Measurements from ENCODE around the gene ELN.
A peak's percentile ranks its signal among the peaks of the same experiment; 100 is the strongest.

ELN gene

GRCh38 chr7:74093671-74094223 lies 65.8 kb downstream of the ELN start:
- DNase-seq (ENCODE audit: low read depth): no peak

- DNase-seq (ENCODE audit: low read depth): peak; percentile 93
Measured at GRCh38 chr7:74094224-74095101, 66.5 kb downstream of the ELN start.

- DNase-seq (ENCODE audit: low read depth): no peak
Measured at GRCh38 chr7:74095135-74095534, 67.2 kb downstream of the ELN start.

GRCh38 chr7:74097937-74098614 lies 70.1 kb downstream of the ELN start:
- DNase-seq (ENCODE audit: low read depth): peak; percentile 97

GRCh38 chr7:74099031-74099430 lies 71.1 kb downstream of the ELN start:
- no peak for DNase-seq (ENCODE audit: low read depth)

- no peak for DNase-seq (ENCODE audit: low read depth)
Measured at GRCh38 chr7:74101061-74101681, 73.2 kb downstream of the ELN start.

- DNase-seq (ENCODE audit: low read depth): no peak
Measured at GRCh38 chr7:74103219-74103772, 75.3 kb downstream of the ELN start.

GRCh38 chr7:74104702-74105101 lies 76.7 kb downstream of the ELN start:
- DNase-seq (ENCODE audit: low read depth): no peak

- DNase-seq (ENCODE audit: low read depth): no peak
Measured at GRCh38 chr7:74105992-74106391, 78.0 kb downstream of the ELN start.

GRCh38 chr7:74106846-74107245 lies 78.9 kb downstream of the ELN start:
- no peak for DNase-seq (ENCODE audit: low read depth)

GRCh38 chr7:74115326-74115725 lies 87.4 kb downstream of the ELN start:
- no peak for DNase-seq (ENCODE audit: low read depth)

- no peak for DNase-seq (ENCODE audit: low read depth)
Measured at GRCh38 chr7:74116356-74116755, 88.4 kb downstream of the ELN start.

Measured in GM04504 (cell line).